Measurements from ENCODE around the gene PRKCZ.

DNA sequence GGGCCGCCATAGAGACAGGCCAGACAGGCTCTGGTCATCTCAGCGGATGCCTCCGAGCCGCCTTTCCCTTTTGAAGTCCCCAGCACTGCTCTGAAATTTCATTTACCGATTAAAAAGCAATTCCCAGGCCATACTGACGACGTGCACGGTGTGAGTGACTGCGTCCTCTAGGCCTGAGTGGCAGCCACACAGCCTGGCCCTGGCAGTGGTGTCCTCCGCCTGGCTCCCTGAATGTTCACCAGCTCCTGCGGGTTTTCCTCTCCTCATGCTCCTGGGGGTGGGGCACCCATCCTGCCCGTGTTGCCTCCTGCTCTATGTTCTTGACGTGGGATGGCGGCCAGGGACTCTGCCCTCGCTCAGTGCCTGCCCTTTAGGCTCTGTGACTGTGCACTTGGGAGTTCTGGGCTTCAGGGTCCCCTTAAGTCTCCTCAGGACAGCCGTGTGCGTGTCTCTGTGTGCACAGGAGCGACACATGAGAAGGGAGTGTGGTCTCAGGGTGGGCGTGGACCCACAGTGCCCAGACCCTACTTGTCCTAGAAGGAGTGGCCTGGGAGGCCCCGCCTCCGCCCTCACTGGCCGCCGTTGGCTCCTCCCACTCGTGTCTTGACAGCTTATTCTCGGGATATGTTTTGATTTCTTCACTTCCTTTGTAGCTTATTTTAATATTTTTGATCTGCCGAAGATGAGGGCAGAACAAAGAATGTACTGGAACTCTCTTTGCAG, 181.5 kb downstream of the PRKCZ start:
- TF ChIP-seq RAD21 (IDR thresholded peaks at IDR 0.05) = peak; percentile 9 to 13
- TF ChIP-seq, protein P1, sequence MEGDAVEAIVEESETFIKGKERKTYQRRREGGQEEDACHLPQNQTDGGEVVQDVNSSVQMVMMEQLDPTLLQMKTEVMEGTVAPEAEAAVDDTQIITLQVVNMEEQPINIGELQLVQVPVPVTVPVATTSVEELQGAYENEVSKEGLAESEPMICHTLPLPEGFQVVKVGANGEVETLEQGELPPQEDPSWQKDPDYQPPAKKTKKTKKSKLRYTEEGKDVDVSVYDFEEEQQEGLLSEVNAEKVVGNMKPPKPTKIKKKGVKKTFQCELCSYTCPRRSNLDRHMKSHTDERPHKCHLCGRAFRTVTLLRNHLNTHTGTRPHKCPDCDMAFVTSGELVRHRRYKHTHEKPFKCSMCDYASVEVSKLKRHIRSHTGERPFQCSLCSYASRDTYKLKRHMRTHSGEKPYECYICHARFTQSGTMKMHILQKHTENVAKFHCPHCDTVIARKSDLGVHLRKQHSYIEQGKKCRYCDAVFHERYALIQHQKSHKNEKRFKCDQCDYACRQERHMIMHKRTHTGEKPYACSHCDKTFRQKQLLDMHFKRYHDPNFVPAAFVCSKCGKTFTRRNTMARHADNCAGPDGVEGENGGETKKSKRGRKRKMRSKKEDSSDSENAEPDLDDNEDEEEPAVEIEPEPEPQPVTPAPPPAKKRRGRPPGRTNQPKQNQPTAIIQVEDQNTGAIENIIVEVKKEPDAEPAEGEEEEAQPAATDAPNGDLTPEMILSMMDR (IDR thresholded peaks at IDR 0.05; ENCODE audit: low read depth, low read length, missing input control) = no peak
